T-helper 2 cell treated with Interferon-gamma antibody and Interleukin-4, amounts not matched to agents 5 μg/mL and 100 μg/mL, for 36 hours (primary cell): ENCODE results near the gene ZNF682.
"Not testable (repeated sequence)": the region's sequence is repeated elsewhere in the genome, so short reads cannot be mapped to it uniquely, and the experiment has no call there.

Experiments used
- DNase-seq: peaks from one replicate; pipeline ENCODE4 v3.0.0; 2021; ENCODE audit warnings: low spot score
- H3K27ac Mint-ChIP-seq: one replicate; pipeline ENCODE4 v1.8.0; 2021; ENCODE audit warnings: mild to moderate bottlenecking, mixed read lengths
- H3K27me3 Mint-ChIP-seq: one replicate; pipeline ENCODE4 v1.8.0; 2021; ENCODE audit warnings: low read depth, mixed read lengths
- H3K36me3 Mint-ChIP-seq: one replicate; pipeline ENCODE4 v1.8.0; 2021; ENCODE audit warnings: low read depth, mixed read lengths
- H3K4me1 Mint-ChIP-seq: one replicate; pipeline ENCODE4 v1.8.0; 2021; ENCODE audit warnings: low read depth, mixed read lengths
- H3K4me3 Mint-ChIP-seq: one replicate; pipeline ENCODE4 v1.8.0; 2022; ENCODE audit warnings: mild to moderate bottlenecking, moderate library complexity, mixed read lengths
- H3K9me3 Mint-ChIP-seq: one replicate; pipeline ENCODE4 v1.8.0; 2021; ENCODE audit warnings: mixed read lengths

Gene ZNF682

GRCh38 chr19:20051841-20052768, 12.8 kb upstream of the ZNF682 start:
- H3K9me3 Mint-ChIP-seq, result peaks cover 21% of the 10 kb centered on the region
- no peaks in the 10 kb centered on the region for H3K36me3 Mint-ChIP-seq
- H3K27me3 Mint-ChIP-seq, result no peaks in the 10 kb centered on the region
- H3K4me3 Mint-ChIP-seq, result peak overlapping the region; percentile 90
- peak; percentile 44 for DNase-seq
- H3K27ac Mint-ChIP-seq, result peak overlapping the region; percentile 56
- H3K4me1 Mint-ChIP-seq, result no peaks in the 10 kb centered on the region

GRCh38 chr19:20045742-20046141, 6.4 kb upstream of the ZNF682 start:
- not testable (repeated sequence) for DNase-seq, H3K4me1 Mint-ChIP-seq, H3K4me3 Mint-ChIP-seq, H3K27ac Mint-ChIP-seq, H3K36me3 Mint-ChIP-seq, H3K27me3 Mint-ChIP-seq
- peaks cover 31% of the 10 kb centered on the region for H3K9me3 Mint-ChIP-seq

GRCh38 chr19:20044663-20045062, 5.4 kb upstream of the ZNF682 start:
- no peaks in the 10 kb centered on the region for H3K27me3 Mint-ChIP-seq
- DNase-seq, result no peak
- H3K36me3 Mint-ChIP-seq, result no peaks in the 10 kb centered on the region
- no peak overlapping the region for H3K4me3 Mint-ChIP-seq
- peaks cover 21% of the 10 kb centered on the region for H3K9me3 Mint-ChIP-seq
- H3K4me1 Mint-ChIP-seq, result no peaks in the 10 kb centered on the region
- no peak overlapping the region for H3K27ac Mint-ChIP-seq

- H3K9me3 Mint-ChIP-seq, result peaks cover 20% of the 10 kb centered on the region
- peaks cover 13% of the 10 kb centered on the region for H3K36me3 Mint-ChIP-seq
- no peaks in the 10 kb centered on the region for H3K27me3 Mint-ChIP-seq
- H3K4me1 Mint-ChIP-seq, result peaks cover 4% of the 10 kb centered on the region
- DNase-seq, result no peak
- peak overlapping the region; percentile 57 for H3K27ac Mint-ChIP-seq
- H3K4me3 Mint-ChIP-seq, result peak overlapping the region; percentile 93
Observed at GRCh38 chr19:20038358-20039202, 725 bp downstream of the ZNF682 start.

GRCh38 chr19:20035935-20036334, 3.4 kb downstream of the ZNF682 start:
- no peaks in the 10 kb centered on the region for H3K27me3 Mint-ChIP-seq
- peaks cover 22% of the 10 kb centered on the region for H3K36me3 Mint-ChIP-seq
- DNase-seq, result no peak
- no peak overlapping the region for H3K27ac Mint-ChIP-seq
- peaks cover 35% of the 10 kb centered on the region for H3K9me3 Mint-ChIP-seq
- H3K4me3 Mint-ChIP-seq, result no peak overlapping the region
- H3K4me1 Mint-ChIP-seq, result peaks cover 4% of the 10 kb centered on the region

- no peak for DNase-seq
- Mint-ChIP-seq H3K4me1 (no peaks in the 10 kb centered on the region), H3K4me3 (no peak overlapping the region)
Observed at GRCh38 chr19:20028611-20029010, 10.7 kb downstream of the ZNF682 start.

GRCh38 chr19:20005741-20006140, 33.6 kb downstream of the ZNF682 start:
- no peak for DNase-seq
- H3K27ac Mint-ChIP-seq, result no peak overlapping the region
- H3K4me3 Mint-ChIP-seq, result no peak overlapping the region
- H3K27me3 Mint-ChIP-seq, result no peaks in the 10 kb centered on the region
- H3K4me1 Mint-ChIP-seq, result no peaks in the 10 kb centered on the region
- peaks cover 30% of the 10 kb centered on the region for H3K36me3 Mint-ChIP-seq
- H3K9me3 Mint-ChIP-seq, result peaks cover 54% of the 10 kb centered on the region

More at GRCh38 chr19:20028611-20029010, 10.7 kb downstream of the ZNF682 start:
- peaks cover 33% of the 10 kb centered on the region for H3K36me3 Mint-ChIP-seq
- H3K27ac Mint-ChIP-seq, result no peak overlapping the region
- H3K27me3 Mint-ChIP-seq, result no peaks in the 10 kb centered on the region
- H3K9me3 Mint-ChIP-seq, result peaks cover 38% of the 10 kb centered on the region

- Mint-ChIP-seq H3K36me3 (peaks cover 1% of the 10 kb centered on the region), H3K9me3 (peaks cover 70% of the 10 kb centered on the region), H3K4me1 (no peaks in the 10 kb centered on the region), H3K4me3 (no peak overlapping the region), H3K27me3 (no peaks in the 10 kb centered on the region), H3K27ac (no peak overlapping the region)
- DNase-seq, result no peak
Observed at GRCh38 chr19:19997656-19998268, 41.5 kb downstream of the ZNF682 start.

GRCh38 chr19:19966862-19967261, 72.4 kb downstream of the ZNF682 start:
- no peak overlapping the region for H3K27ac Mint-ChIP-seq
- no peak overlapping the region for H3K4me3 Mint-ChIP-seq
- H3K36me3 Mint-ChIP-seq, result peaks cover 4% of the 10 kb centered on the region

GRCh38 chr19:19966126-19966525, 73.2 kb downstream of the ZNF682 start:
- DNase-seq, result not testable (repeated sequence)
- peaks cover 60% of the 10 kb centered on the region for H3K9me3 Mint-ChIP-seq

More at GRCh38 chr19:19966862-19967261, 72.4 kb downstream of the ZNF682 start:
- Mint-ChIP-seq H3K4me1 (no peaks in the 10 kb centered on the region), H3K9me3 (peaks cover 63% of the 10 kb centered on the region), H3K27me3 (no peaks in the 10 kb centered on the region)
- DNase-seq, result no peak

GRCh38 chr19:19964416-19964815, 74.9 kb downstream of the ZNF682 start:
- Mint-ChIP-seq H3K27me3 (no peaks in the 10 kb centered on the region), H3K4me1 (no peaks in the 10 kb centered on the region), H3K9me3 (peaks cover 49% of the 10 kb centered on the region), H3K27ac (no peak overlapping the region), H3K36me3 (peaks cover 4% of the 10 kb centered on the region), H3K4me3 (no peak overlapping the region)
- no peak for DNase-seq

More at GRCh38 chr19:19966126-19966525, 73.2 kb downstream of the ZNF682 start:
- not testable (repeated sequence) for H3K4me3 Mint-ChIP-seq, H3K4me1 Mint-ChIP-seq, H3K36me3 Mint-ChIP-seq, H3K27ac Mint-ChIP-seq, H3K27me3 Mint-ChIP-seq

- not testable (repeated sequence) for H3K4me1 Mint-ChIP-seq, H3K27ac Mint-ChIP-seq
Observed at GRCh38 chr19:19959151-19959799, 80.0 kb downstream of the ZNF682 start.

GRCh38 chr19:19957766-19958165, 81.5 kb downstream of the ZNF682 start:
- H3K27me3 Mint-ChIP-seq, H3K27ac Mint-ChIP-seq, H3K4me1 Mint-ChIP-seq, H3K36me3 Mint-ChIP-seq, DNase-seq, H3K4me3 Mint-ChIP-seq: not testable (repeated sequence)
- H3K9me3 Mint-ChIP-seq, result peaks cover 29% of the 10 kb centered on the region

More at GRCh38 chr19:19959151-19959799, 80.0 kb downstream of the ZNF682 start:
- DNase-seq, result peak; percentile 36
- not testable (repeated sequence) for H3K27me3 Mint-ChIP-seq, H3K36me3 Mint-ChIP-seq, H3K4me3 Mint-ChIP-seq
- peaks cover 28% of the 10 kb centered on the region for H3K9me3 Mint-ChIP-seq
